Measurements from ENCODE around the gene LEKR1.

LEKR1 gene

DNA sequence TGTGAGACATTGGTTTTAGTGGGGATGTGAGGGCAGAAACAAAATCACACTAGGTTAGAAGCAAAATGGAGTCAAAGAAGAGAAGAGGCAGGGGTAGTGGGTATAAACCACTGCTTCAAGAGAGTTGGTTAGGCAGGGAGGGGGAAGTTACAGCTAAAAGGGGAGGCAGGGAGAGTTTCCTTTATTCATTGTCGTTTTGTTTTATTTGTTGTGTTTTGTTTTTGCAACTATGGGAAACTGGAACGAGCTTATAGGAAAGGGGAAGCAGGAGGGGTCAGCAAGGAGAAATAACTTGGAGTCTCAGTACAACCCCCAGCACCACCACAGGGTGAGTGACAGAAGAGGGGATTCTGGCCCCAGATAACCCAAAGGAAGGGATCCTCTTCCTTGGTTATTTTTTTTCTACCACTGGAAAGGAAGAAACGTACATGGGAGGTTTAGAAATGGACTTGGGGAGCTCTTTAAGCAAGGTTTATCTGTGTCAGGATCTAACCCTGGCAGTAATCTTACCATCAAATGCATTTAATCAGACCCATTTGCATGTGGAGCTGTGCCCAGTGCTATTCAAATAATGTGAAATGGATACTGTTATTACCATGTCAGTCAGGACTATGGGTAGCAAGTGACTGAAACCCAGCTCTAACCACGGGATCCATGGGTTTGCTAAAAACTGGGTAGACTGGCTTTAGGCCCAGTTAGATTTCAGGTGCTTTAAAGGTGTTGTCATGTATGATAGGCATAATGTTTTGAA lies 265.1 kb downstream of the LEKR1 start:
- H3K36me3 ChIP-seq (ENCODE audit: control insufficient read depth in 1 of 2, insufficient read depth in 2 of 2, low read length in 2 of 2), result no peaks in the 10 kb centered on the region
- H3K9me3 ChIP-seq (ENCODE audit: insufficient read depth, low read depth, low read length), result no peaks in the 10 kb centered on the region
- no peak overlapping the region for H3K27ac ChIP-seq (ENCODE audit: low read depth, low read length)
- H2AFZ ChIP-seq (ENCODE audit: insufficient read depth, low read length, poor library complexity), result no peak overlapping the region
- no peak overlapping the region for H3K4me2 ChIP-seq (ENCODE audit: low read length)
- H4K91ac ChIP-seq (ENCODE audit: low read depth, low read length), result no peak overlapping the region
- no peak overlapping the region for H2BK120ac ChIP-seq (ENCODE audit: insufficient read depth, low read length, poor library complexity)
- no peak overlapping the region for H4K8ac ChIP-seq (ENCODE audit: low read depth, low read length)
- H3K18ac ChIP-seq (ENCODE audit: low read length), result no peak overlapping the region
- H3K79me1 ChIP-seq (ENCODE audit: low read length), result peaks cover 3% of the 10 kb centered on the region
- H3K4ac ChIP-seq (ENCODE audit: low read depth, low read length), result no peak overlapping the region
- peaks cover 3% of the 10 kb centered on the region for H3K79me2 ChIP-seq (ENCODE audit: control insufficient read depth, insufficient read depth, low read length, poor library complexity)
- H3K4me3 ChIP-seq (ENCODE audit: low read depth, low read length), result no peak overlapping the region
- no peak overlapping the region for H2AK5ac ChIP-seq (ENCODE audit: low read length)
- no peak overlapping the region for H3K23ac ChIP-seq (ENCODE audit: low read length)
- no peak overlapping the region for H4K12ac ChIP-seq (ENCODE audit: low read depth, low read length)
- peaks cover 0 to 9% of the 10 kb centered on the region in 2 experiments for H3K4me1 ChIP-seq (ENCODE audit: control insufficient read depth in 1 of 2, insufficient read depth in 2 of 2, low read length in 2 of 2)
- H2BK5ac ChIP-seq (ENCODE audit: low read depth, low read length, poor library complexity), result no peak overlapping the region
- H3K9ac ChIP-seq (ENCODE audit: low read length), result no peak overlapping the region
- no peak overlapping the region for H3K14ac ChIP-seq (ENCODE audit: low read length)
- WGBS (ENCODE audit: extremely low coverage, insufficient coverage, insufficient read length), result no CpG with 5 or more reads among the region's 4 CpGs
- no peak overlapping the region for H2BK12ac ChIP-seq (ENCODE audit: low read length)
- no peaks in the 10 kb centered on the region for H3K27me3 ChIP-seq (ENCODE audit: insufficient read depth, low read length)
- peak in 1 of 2 donors; percentile 11 for DNase-seq

GRCh38 chr3:157092230-157092629 lies 266.1 kb downstream of the LEKR1 start:
- no CpG with 5 or more reads among the region's 5 CpGs for WGBS (ENCODE audit: extremely low coverage, insufficient coverage, insufficient read length)
- H2BK5ac ChIP-seq (ENCODE audit: low read depth, low read length, poor library complexity), result no peak overlapping the region
- H2AK5ac ChIP-seq (ENCODE audit: low read length), result no peak overlapping the region
- H3K9ac ChIP-seq (ENCODE audit: low read length), result no peak overlapping the region
- H3K4me2 ChIP-seq (ENCODE audit: low read length), result no peak overlapping the region
- no peak overlapping the region for H2BK120ac ChIP-seq (ENCODE audit: insufficient read depth, low read length, poor library complexity)
- no peaks in the 10 kb centered on the region for H3K36me3 ChIP-seq (ENCODE audit: control insufficient read depth in 1 of 2, insufficient read depth in 2 of 2, low read length in 2 of 2)
- no peak overlapping the region for H4K8ac ChIP-seq (ENCODE audit: low read depth, low read length)
- H3K4me1 ChIP-seq (ENCODE audit: control insufficient read depth in 1 of 2, insufficient read depth in 2 of 2, low read length in 2 of 2), result peaks cover 0 to 9% of the 10 kb centered on the region in 2 experiments
- no peak overlapping the region for H3K4me3 ChIP-seq (ENCODE audit: low read depth, low read length)
- H3K79me1 ChIP-seq (ENCODE audit: low read length), result peaks cover 3% of the 10 kb centered on the region
- H3K27me3 ChIP-seq (ENCODE audit: insufficient read depth, low read length), result no peaks in the 10 kb centered on the region
- H2BK12ac ChIP-seq (ENCODE audit: low read length), result no peak overlapping the region
- no peak overlapping the region for H3K4ac ChIP-seq (ENCODE audit: low read depth, low read length)
- no peak overlapping the region for H3K23ac ChIP-seq (ENCODE audit: low read length)
- no peak overlapping the region for H2AFZ ChIP-seq (ENCODE audit: insufficient read depth, low read length, poor library complexity)
- no peak for DNase-seq
- no peaks in the 10 kb centered on the region for H3K9me3 ChIP-seq (ENCODE audit: insufficient read depth, low read depth, low read length)
- H4K91ac ChIP-seq (ENCODE audit: low read depth, low read length), result no peak overlapping the region
- H3K18ac ChIP-seq (ENCODE audit: low read length), result no peak overlapping the region
- H3K79me2 ChIP-seq (ENCODE audit: control insufficient read depth, insufficient read depth, low read length, poor library complexity), result peaks cover 3% of the 10 kb centered on the region
- H3K27ac ChIP-seq (ENCODE audit: low read depth, low read length), result no peak overlapping the region
- no peak overlapping the region for H3K14ac ChIP-seq (ENCODE audit: low read length)
- no peak overlapping the region for H4K12ac ChIP-seq (ENCODE audit: low read depth, low read length)

DNA sequence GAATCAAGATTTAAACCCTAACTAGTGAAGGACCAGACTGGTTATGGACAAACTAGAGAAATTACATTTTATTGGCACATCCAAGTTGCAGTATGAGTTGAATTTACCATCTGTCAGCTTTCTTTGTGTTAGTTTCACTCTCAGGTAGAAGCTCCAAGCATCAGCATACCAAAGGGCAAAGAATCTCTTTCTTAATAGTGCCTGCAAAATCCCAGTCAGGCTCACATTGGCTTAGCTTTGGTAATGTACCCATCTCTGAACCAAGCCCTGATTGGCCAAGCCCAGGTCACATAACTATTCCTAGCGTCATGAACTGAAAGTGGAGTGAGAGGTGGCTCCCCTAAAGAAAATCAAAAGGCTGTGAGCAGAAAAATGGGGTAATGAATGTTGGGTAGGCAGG lies 266.9 kb downstream of the LEKR1 start:
- Histone ChIP-seq H2BK12ac (ENCODE audit: low read length) (no peak overlapping the region), H3K9me3 (ENCODE audit: insufficient read depth, low read depth, low read length) (no peaks in the 10 kb centered on the region), H3K23ac (ENCODE audit: low read length) (no peak overlapping the region), H3K79me1 (ENCODE audit: low read length) (peaks cover 3% of the 10 kb centered on the region), H3K36me3 (ENCODE audit: control insufficient read depth in 1 of 2, insufficient read depth in 2 of 2, low read length in 2 of 2) (no peaks in the 10 kb centered on the region), H2BK5ac (ENCODE audit: low read depth, low read length, poor library complexity) (no peak overlapping the region), H3K79me2 (ENCODE audit: control insufficient read depth, insufficient read depth, low read length, poor library complexity) (peaks cover 3% of the 10 kb centered on the region), H3K4me3 (ENCODE audit: low read depth, low read length) (no peak overlapping the region), H3K27ac (ENCODE audit: low read depth, low read length) (no peak overlapping the region), H3K18ac (ENCODE audit: low read length) (no peak overlapping the region), H3K4ac (ENCODE audit: low read depth, low read length) (no peak overlapping the region), H2AK5ac (ENCODE audit: low read length) (no peak overlapping the region), H4K91ac (ENCODE audit: low read depth, low read length) (no peak overlapping the region), H3K27me3 (ENCODE audit: insufficient read depth, low read length) (no peaks in the 10 kb centered on the region), H2BK120ac (ENCODE audit: insufficient read depth, low read length, poor library complexity) (no peak overlapping the region), H3K4me1 (ENCODE audit: control insufficient read depth in 1 of 2, insufficient read depth in 2 of 2, low read length in 2 of 2) (peaks cover 0 to 8% of the 10 kb centered on the region in 2 experiments), H3K14ac (ENCODE audit: low read length) (no peak overlapping the region), H3K4me2 (ENCODE audit: low read length) (no peak overlapping the region), H3K9ac (ENCODE audit: low read length) (no peak overlapping the region), H2AFZ (ENCODE audit: insufficient read depth, low read length, poor library complexity) (no peak overlapping the region), H4K8ac (ENCODE audit: low read depth, low read length) (no peak overlapping the region), H4K12ac (ENCODE audit: low read depth, low read length) (no peak overlapping the region)
- no peak for DNase-seq
- WGBS (ENCODE audit: extremely low coverage, insufficient coverage, insufficient read length), result no CpG with 5 or more reads among the region's 1 CpG

- H3K79me1 ChIP-seq (ENCODE audit: low read length), result no peaks in the 10 kb centered on the region
- no peak overlapping the region for H3K4ac ChIP-seq (ENCODE audit: low read depth, low read length)
- no peak overlapping the region for H3K18ac ChIP-seq (ENCODE audit: low read length)
- H2AK5ac ChIP-seq (ENCODE audit: low read length), result no peak overlapping the region
- no peak overlapping the region for H4K8ac ChIP-seq (ENCODE audit: low read depth, low read length)
- no peak overlapping the region for H3K14ac ChIP-seq (ENCODE audit: low read length)
- H3K4me2 ChIP-seq (ENCODE audit: low read length), result no peak overlapping the region
- no peaks in the 10 kb centered on the region for H3K9me3 ChIP-seq (ENCODE audit: insufficient read depth, low read depth, low read length)
- H3K9ac ChIP-seq (ENCODE audit: low read length), result no peak overlapping the region
- no peaks in the 10 kb centered on the region for H3K36me3 ChIP-seq (ENCODE audit: control insufficient read depth in 1 of 2, insufficient read depth in 2 of 2, low read length in 2 of 2)
- H4K12ac ChIP-seq (ENCODE audit: low read depth, low read length), result no peak overlapping the region
- no peak overlapping the region for H2BK12ac ChIP-seq (ENCODE audit: low read length)
- no peaks in the 10 kb centered on the region for H3K27me3 ChIP-seq (ENCODE audit: insufficient read depth, low read length)
- no peak overlapping the region for H2AFZ ChIP-seq (ENCODE audit: insufficient read depth, low read length, poor library complexity)
- no peak overlapping the region for H3K27ac ChIP-seq (ENCODE audit: low read depth, low read length)
- H4K91ac ChIP-seq (ENCODE audit: low read depth, low read length), result no peak overlapping the region
- H3K23ac ChIP-seq (ENCODE audit: low read length), result no peak overlapping the region
- no peaks in the 10 kb centered on the region for H3K79me2 ChIP-seq (ENCODE audit: control insufficient read depth, insufficient read depth, low read length, poor library complexity)
- H3K4me1 ChIP-seq (ENCODE audit: control insufficient read depth in 1 of 2, insufficient read depth in 2 of 2, low read length in 2 of 2), result peaks cover 0 to 4% of the 10 kb centered on the region in 2 experiments
- H2BK120ac ChIP-seq (ENCODE audit: insufficient read depth, low read length, poor library complexity), result no peak overlapping the region
- no CpG with 5 or more reads among the region's 2 CpGs for whole genome bisulfite sequencing (ENCODE audit: extremely low coverage, insufficient coverage, insufficient read length)
- H3K4me3 ChIP-seq (ENCODE audit: low read depth, low read length), result no peak overlapping the region
- DNase-seq, result peak in 1 of 2 donors; percentile 77
- no peak overlapping the region for H2BK5ac ChIP-seq (ENCODE audit: low read depth, low read length, poor library complexity)
Observed at GRCh38 chr3:157094301-157094700, 268.1 kb downstream of the LEKR1 start.

All from trophoblast cell (in vitro differentiated cells and primary cell).